ENCODE data around the gene SH3BP5L. TPM values are rescaled to one million over a fixed set of nuclear protein-coding genes. Genes with fewer than 3 reads are reported as not detected.

Gene SH3BP5L
- total and polyA plus RNA-seq, 8 donors: 6.1 to 15.8 (median 8.7) TPM

DNA sequence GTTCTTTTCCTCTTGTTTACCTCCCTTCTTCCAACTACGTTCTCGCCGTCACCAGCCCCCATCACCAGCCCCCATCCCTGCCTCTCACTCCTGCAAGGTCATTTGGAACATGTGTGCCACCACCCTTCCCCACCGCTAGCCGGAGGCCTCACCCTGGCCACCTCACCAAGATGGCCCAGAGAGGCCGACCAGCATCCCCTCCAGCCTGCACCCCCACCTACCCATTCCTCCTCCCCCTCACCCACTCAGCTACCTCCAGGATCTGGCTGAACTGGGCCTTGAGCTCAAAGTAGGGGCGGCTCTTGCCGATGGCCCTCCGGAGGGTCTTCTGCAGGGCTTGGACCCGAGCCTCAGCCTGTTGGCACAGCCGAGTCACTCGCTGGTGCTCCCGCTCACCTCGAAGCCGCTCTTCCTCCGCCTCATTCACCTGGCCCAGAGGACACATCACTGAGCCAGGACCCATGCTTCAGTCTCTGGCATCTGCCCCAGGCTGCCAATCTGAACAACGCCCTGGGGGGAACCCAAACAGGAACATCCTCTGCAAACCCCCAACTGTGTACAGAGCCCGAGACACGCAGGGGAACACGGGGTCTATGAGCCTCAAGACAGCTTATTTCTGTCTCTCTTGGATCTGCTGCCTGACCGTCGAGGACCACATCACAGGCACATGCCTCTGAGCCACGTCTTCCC is 12.8 kb downstream of the SH3BP5L start:
- Histone ChIP-seq H3K27me3 (no peaks in the 10 kb centered on the region), H3K4me1 (no peaks in the 10 kb centered on the region), H3K4me3 (no peak overlapping the region), H3K9me3 (no peaks in the 10 kb centered on the region), H3K36me3 (peaks cover 0 to 38% (median 26%) of the 10 kb centered on the region in 3 donors), H3K27ac (no peak overlapping the region)
- intact Hi-C loops (cut with DNase I): loop anchor here in 1 of 3 donors (5.0 kb wide), 1 partner anchor 196 kb away; no protein-coding TSS in a partner anchor
- DNase-seq (no peak), FAIRE-seq (no peak), ATAC-seq (no peak)
- WGBS, 2 donors: 96% methylated on average over 23 of the region's 23 CpGs
- TF ChIP-seq, protein P1, sequence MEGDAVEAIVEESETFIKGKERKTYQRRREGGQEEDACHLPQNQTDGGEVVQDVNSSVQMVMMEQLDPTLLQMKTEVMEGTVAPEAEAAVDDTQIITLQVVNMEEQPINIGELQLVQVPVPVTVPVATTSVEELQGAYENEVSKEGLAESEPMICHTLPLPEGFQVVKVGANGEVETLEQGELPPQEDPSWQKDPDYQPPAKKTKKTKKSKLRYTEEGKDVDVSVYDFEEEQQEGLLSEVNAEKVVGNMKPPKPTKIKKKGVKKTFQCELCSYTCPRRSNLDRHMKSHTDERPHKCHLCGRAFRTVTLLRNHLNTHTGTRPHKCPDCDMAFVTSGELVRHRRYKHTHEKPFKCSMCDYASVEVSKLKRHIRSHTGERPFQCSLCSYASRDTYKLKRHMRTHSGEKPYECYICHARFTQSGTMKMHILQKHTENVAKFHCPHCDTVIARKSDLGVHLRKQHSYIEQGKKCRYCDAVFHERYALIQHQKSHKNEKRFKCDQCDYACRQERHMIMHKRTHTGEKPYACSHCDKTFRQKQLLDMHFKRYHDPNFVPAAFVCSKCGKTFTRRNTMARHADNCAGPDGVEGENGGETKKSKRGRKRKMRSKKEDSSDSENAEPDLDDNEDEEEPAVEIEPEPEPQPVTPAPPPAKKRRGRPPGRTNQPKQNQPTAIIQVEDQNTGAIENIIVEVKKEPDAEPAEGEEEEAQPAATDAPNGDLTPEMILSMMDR (IDR thresholded peaks at IDR 0.05): no peak

- FAIRE-seq (no peak), DNase-seq (no peak), ATAC-seq (peak in 3 of 4 donors; percentile 8 to 82 (median 38))
- intact Hi-C loops (cut with DNase I): loop anchor here in 1 of 3 donors (5.0 kb wide), 1 partner anchor 195 kb away; no protein-coding TSS in a partner anchor
- TF ChIP-seq, protein P1 (IDR thresholded peaks at IDR 0.05): no peak
- Histone ChIP-seq H3K27me3 (no peaks in the 10 kb centered on the region), H3K4me3 (no peak overlapping the region), H3K36me3 (peaks cover 0 to 38% (median 26%) of the 10 kb centered on the region in 3 donors), H3K9me3 (no peaks in the 10 kb centered on the region), H3K27ac (no peak overlapping the region), H3K4me1 (no peaks in the 10 kb centered on the region)
- 87 to 89% methylated on average over 57 of the region's 57 CpGs for WGBS, 2 donors
Observed at GRCh38 chr1:248811514-248812490, 13.9 kb downstream of the SH3BP5L start.

DNA sequence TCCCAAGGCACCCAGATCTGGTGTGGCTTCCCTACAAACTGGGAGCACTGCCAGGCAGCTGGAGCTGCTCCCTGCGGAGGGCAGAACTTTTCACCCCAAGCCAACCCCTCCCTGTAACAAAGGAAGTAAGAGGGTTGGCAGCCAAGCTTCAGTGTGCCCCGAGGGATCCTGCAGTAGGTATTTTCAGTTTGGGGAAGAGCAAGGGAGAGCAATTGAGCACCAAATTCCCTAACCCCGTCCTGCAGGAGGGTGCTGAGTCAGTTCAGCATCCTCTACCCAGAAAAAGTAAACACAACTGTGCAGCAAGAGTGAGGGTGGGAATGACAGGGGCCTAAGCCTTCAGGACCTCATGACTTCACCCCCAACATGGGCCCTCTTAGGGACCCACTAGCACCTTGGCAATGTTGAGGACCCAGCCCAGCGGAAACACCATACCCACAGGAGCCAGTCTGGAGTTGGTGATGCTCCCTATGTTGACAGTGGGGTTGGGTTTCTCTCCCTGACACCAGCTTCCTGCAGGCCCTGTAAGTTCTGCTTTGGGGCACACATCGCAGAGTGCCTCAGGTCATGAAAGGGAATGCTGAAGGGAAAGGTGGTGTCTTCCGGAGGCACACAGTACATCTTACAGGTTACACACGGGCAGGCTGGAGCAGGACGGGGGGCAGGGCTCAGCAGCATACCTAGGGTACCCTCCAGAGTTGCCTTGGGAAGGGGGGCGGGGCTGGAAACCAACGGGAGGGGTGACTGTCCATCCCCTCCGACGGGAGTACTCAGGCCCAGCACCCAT is 14.8 kb downstream of the SH3BP5L start:
- no peaks in the 10 kb centered on the region for H3K4me1 ChIP-seq
- peaks cover 0 to 31% (median 18%) of the 10 kb centered on the region in 3 donors for H3K36me3 ChIP-seq
- H3K4me3 ChIP-seq: no peak overlapping the region
- no peak overlapping the region for H3K27ac ChIP-seq
- intact Hi-C loops (cut with DNase I): loop anchor here in 1 of 3 donors (5.0 kb wide), 1 partner anchor 194 kb away; no protein-coding TSS in a partner anchor
- peak in 2 of 4 donors; percentile 19 to 20 for ATAC-seq
- FAIRE-seq: no peak
- H3K27me3 ChIP-seq: no peaks in the 10 kb centered on the region
- WGBS, 2 donors: 59 to 63% methylated on average over 12 of the region's 12 CpGs
- no peaks in the 10 kb centered on the region for H3K9me3 ChIP-seq
- no peak for DNase-seq
- TF ChIP-seq, protein P1 (IDR thresholded peaks at IDR 0.05): no peak

GRCh38 chr1:248810000-248810726 is 15.6 kb downstream of the SH3BP5L start:
- no peak for ATAC-seq

More at GRCh38 chr1:248810000-248810726, 15.6 kb downstream of the SH3BP5L start:
- Histone ChIP-seq H3K27ac (no peak overlapping the region), H3K4me3 (no peak overlapping the region), H3K27me3 (no peaks in the 10 kb centered on the region), H3K9me3 (no peaks in the 10 kb centered on the region), H3K36me3 (peaks cover 0 to 24% (median 18%) of the 10 kb centered on the region in 3 donors), H3K4me1 (no peaks in the 10 kb centered on the region)
- TF ChIP-seq, protein P1 (IDR thresholded peaks at IDR 0.05): no peak
- 80 to 84% methylated on average over 10 of the region's 10 CpGs for WGBS, 2 donors
- intact Hi-C loops (cut with DNase I): loop anchor here in 2 of 3 donors (5.0 kb wide), 3 partner anchors 108 to 193 kb away; partner anchors contain the start of gene OR14I1 (in 1 of the 2)
- FAIRE-seq (no peak), DNase-seq (no peak)
